ENCODE data around the gene COL4A2. TPM values are rescaled to one million over a fixed set of nuclear protein-coding genes. Genes with fewer than 3 reads are reported as not detected.

The COL4A2 gene
- total RNA-seq, 1 donor from 2014 or later = 7.6 TPM

DNA sequence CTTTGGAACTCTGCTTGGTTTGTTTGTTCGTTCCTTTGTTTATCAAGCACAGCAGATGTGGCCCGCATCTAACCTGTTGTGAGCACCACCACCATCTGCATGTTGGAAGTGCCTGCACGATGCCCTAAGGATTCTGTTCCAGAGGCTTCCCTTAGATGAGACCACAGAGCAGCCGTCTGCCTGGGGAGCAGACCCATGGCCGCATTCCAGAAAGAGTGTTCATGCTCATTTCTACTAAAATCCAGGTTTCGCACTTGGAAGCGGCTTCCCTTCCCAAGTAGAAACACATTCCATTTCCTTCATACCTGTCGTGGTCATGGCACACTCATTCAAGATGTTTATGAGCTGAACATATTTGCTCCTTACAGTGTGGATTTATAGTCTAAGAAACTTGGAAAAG, 27.2 kb downstream of the COL4A2 start:
- Histone ChIP-seq H3K4me3 (ENCODE audit: low read depth, low read length) (no peak overlapping the region), H3K36me3 (ENCODE audit: control insufficient read depth, insufficient read depth, low read length) (no peaks in the 10 kb centered on the region), H3K27me3 (ENCODE audit: control insufficient read depth, insufficient read depth, low read length) (no peaks in the 10 kb centered on the region)
- DNase-seq (ENCODE audit: low read depth) (peak; percentile 41), FAIRE-seq (peak; percentile 86)
- TF ChIP-seq, protein P1, sequence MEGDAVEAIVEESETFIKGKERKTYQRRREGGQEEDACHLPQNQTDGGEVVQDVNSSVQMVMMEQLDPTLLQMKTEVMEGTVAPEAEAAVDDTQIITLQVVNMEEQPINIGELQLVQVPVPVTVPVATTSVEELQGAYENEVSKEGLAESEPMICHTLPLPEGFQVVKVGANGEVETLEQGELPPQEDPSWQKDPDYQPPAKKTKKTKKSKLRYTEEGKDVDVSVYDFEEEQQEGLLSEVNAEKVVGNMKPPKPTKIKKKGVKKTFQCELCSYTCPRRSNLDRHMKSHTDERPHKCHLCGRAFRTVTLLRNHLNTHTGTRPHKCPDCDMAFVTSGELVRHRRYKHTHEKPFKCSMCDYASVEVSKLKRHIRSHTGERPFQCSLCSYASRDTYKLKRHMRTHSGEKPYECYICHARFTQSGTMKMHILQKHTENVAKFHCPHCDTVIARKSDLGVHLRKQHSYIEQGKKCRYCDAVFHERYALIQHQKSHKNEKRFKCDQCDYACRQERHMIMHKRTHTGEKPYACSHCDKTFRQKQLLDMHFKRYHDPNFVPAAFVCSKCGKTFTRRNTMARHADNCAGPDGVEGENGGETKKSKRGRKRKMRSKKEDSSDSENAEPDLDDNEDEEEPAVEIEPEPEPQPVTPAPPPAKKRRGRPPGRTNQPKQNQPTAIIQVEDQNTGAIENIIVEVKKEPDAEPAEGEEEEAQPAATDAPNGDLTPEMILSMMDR (IDR thresholded peaks at IDR 0.05; ENCODE audit: insufficient read depth, low read length, severe bottlenecking) = no peak

DNA sequence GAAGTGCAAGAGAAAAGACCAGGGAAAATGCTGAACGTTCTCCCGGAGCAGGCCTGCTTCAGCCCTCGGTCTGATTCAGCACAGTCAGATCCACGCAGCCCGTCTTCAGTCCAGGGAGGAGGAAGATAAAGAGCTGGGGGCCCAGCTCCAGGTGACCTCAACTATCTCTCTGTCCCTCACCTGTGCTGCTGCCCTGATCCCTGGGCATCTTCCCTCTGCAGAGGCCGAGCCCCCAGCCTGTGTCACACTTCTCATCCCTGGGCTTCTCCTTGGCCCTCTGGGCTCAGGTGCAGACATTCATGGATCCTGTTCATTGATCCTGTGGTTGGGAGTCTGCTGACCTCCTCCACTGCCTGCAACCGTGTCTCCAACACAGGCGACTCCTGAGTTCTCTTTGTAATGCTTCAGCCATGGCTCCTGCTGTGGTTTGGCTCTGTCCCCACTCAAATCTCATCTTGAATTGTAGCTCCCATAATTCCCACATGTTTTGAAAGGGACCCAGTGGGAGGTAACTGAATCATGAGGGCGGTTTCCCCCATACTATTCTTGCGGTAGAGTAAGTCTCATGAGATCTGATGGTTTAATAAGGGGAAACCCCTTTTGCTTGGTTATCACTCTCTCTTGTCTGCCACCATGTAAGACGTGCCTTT, 27.9 kb downstream of the COL4A2 start:
- Histone ChIP-seq H3K4me3 (ENCODE audit: low read depth, low read length) (no peak overlapping the region), H3K36me3 (ENCODE audit: control insufficient read depth, insufficient read depth, low read length) (no peaks in the 10 kb centered on the region), H3K27me3 (ENCODE audit: control insufficient read depth, insufficient read depth, low read length) (no peaks in the 10 kb centered on the region)
- FAIRE-seq (no peak), DNase-seq (ENCODE audit: low read depth) (no peak)
- TF ChIP-seq, protein P1 (IDR thresholded peaks at IDR 0.05; ENCODE audit: insufficient read depth, low read length, severe bottlenecking) = no peak

DNA sequence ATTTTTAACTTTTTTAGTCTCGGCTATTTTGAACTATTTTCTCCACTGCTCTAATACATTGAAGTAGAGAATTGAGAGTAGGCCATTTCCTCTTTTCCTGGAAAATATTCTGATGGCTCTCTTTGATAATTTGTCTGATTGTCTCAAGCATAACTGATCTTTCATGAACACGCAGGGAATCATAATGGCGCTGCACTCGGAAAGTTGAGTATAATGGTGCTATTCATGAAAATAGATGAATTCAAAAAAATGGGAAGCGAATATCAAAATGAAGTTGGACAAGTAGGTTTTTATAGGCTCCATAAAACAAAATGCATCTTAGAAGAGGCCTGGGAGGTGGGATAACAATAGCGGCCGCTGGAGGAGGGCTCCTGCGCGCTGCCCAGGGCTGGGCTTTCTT, 29.0 kb downstream of the COL4A2 start:
- no peak overlapping the region for H3K4me3 ChIP-seq (ENCODE audit: low read depth, low read length)
- DNase-seq (ENCODE audit: low read depth) (no peak), FAIRE-seq (no peak)
- H3K36me3 ChIP-seq (ENCODE audit: control insufficient read depth, insufficient read depth, low read length) = no peaks in the 10 kb centered on the region
- TF ChIP-seq, protein P1 (IDR thresholded peaks at IDR 0.05; ENCODE audit: insufficient read depth, low read length, severe bottlenecking) = no peak
- no peaks in the 10 kb centered on the region for H3K27me3 ChIP-seq (ENCODE audit: control insufficient read depth, insufficient read depth, low read length)

DNA sequence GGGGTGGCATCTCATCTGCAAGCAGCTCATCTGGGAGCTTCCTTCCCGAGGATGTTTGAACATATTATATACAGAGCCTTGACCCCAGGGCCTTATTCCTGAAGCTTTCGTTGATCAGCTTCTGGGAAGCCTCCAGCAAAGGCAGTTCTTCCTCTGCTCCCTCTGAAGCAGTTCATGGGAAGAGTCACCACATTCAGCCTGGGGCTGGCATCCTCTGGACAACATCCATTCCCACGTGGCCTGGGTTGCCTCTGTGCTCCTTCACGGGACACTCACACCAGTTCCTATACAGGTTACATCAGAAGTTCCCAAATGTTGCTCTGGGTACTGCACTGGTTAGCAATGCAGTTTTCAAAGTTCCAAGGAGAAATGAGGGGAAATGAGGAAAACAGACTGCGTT, 29.6 kb downstream of the COL4A2 start:
- FAIRE-seq = no peak
- TF ChIP-seq, protein P1 (IDR thresholded peaks at IDR 0.05; ENCODE audit: insufficient read depth, low read length, severe bottlenecking) = no peak
- H3K27me3 ChIP-seq (ENCODE audit: control insufficient read depth, insufficient read depth, low read length) = no peaks in the 10 kb centered on the region
- no peak for DNase-seq (ENCODE audit: low read depth)
- H3K36me3 ChIP-seq (ENCODE audit: control insufficient read depth, insufficient read depth, low read length) = no peaks in the 10 kb centered on the region
- H3K4me3 ChIP-seq (ENCODE audit: low read depth, low read length) = no peak overlapping the region

DNA sequence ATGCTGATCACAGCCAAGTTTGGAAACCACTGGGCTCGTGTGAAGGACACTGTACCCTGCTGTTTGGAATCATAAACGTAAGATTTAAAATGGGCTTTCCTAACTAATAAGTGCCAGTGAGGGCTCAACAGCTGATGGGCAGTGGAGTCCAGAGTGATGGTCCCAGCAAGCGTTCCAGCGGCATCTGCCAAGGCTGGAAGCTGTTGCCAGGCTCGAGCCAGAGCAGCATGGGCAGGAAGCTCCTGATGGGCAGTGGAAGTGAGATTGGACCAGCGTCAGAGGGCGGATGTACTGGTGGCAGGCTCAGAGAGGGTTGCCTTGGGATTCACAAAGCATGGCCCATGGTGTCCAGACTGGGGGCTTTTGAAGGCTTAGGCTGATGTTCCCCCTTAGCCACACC, 30.2 kb downstream of the COL4A2 start:
- DNase-seq (ENCODE audit: low read depth) = no peak
- FAIRE-seq = no peak
- H3K4me3 ChIP-seq (ENCODE audit: low read depth, low read length) = no peak overlapping the region
- no peaks in the 10 kb centered on the region for H3K36me3 ChIP-seq (ENCODE audit: control insufficient read depth, insufficient read depth, low read length)
- TF ChIP-seq, protein P1 (IDR thresholded peaks at IDR 0.05; ENCODE audit: insufficient read depth, low read length, severe bottlenecking) = no peak
- no peaks in the 10 kb centered on the region for H3K27me3 ChIP-seq (ENCODE audit: control insufficient read depth, insufficient read depth, low read length)
